HG03378 (cell line): ENCODE data around the gene TEAD1.

Source experiments
- ATAC-seq: cut with Tn5 transposase; IDR thresholded peaks from one replicate; pipeline ENCODE4 v1.9.1; 2021; ENCODE audit warnings: mild to moderate bottlenecking, moderate library complexity; ENCODE audit not compliant: unreplicated experiment

The TEAD1 gene

DNA sequence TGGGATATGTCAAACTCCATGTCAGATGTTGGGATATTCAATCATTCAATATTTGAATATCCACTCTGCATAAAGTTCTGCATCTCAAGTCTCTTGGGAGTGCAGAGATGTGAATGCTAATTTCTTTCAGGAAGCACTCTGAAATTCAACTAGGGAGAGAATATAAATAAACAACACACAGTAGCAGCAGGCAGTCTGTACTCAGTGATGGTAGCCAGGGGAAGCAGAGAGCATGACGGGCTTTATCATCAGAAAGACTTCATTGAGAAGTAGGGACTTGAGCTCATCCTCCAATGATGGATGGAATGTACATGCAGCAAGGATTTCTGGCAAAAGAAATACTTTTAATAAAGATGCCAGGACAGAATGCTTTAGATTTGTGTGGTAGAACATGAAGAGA is 9.8 kb upstream of the TEAD1 start:
- ATAC-seq = no peak

DNA sequence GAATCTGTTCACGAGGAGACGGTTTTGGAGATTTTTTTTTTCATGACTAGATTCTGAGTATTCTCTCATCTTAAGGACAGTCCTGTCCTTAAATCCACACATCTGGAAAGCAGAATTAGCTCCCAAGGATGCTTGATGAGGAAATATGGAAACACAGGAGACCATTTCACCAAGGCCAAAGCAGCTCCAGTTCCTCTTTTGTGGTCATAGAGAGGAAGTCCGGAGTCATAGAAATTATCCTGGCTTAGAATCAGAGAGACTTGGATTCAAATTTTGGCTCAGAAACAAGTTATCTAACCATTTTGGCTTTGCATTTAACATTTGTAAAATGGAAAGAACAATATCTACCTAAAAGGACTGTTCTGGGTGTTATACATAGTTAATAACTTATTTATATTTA is 7.3 kb upstream of the TEAD1 start:
- no peak for ATAC-seq

DNA sequence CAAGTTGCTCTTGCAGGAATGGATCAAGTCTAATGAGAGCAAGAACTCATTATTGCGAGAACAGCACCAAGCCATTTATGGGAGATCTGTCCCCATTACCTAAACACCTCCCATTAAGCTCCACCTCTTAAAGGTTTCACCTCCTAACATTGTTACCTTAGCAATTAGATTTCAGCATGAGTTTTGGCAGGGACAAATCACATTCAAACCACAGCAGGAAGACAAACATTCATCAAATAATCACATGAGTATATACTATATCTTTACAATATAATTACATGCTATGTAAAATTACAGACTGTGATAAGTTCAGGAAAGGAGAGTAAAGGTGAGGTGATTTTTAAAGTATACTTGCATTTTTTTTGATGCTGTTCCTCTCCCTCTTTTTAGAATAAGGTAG is 6.6 kb upstream of the TEAD1 start:
- no peak for ATAC-seq

DNA sequence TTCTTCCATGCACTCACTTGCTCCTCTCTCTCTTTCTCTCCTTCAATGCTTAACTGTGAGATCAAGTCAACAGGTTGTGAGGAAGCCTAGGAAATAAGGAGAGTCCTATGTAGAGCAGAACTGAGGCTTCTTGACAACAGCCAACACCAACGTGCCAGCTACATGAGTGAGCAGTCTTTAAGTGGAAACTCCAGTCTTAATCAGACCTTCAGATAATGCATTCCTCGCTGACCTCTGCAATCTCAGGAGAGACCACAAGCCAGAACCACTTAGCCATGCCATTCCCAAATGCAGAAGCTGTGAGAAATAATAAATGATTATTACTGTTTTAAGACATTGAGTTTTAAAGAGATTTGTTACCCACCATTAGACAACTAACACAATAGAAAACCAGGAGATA is 6.1 kb upstream of the TEAD1 start:
- ATAC-seq = no peak

DNA sequence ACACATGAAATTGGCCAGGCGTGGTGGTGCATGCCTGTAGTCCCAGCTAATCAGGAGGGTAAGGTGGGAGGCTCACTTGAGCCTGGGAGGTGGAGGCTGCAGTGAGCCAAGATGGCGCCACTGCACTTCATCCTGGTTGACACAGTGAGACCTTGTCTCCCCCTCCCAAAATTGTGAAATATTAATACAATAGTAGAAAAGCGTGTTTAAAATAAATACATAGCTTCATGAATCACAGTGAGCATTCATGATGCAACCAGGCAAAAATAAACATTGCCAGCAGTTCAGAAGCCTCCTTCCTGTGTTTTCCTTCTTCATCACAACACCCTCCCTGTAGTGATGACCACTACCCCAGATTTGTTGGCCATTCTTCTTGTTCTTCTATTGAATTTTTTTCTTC is 4.3 kb upstream of the TEAD1 start:
- no peak for ATAC-seq

DNA sequence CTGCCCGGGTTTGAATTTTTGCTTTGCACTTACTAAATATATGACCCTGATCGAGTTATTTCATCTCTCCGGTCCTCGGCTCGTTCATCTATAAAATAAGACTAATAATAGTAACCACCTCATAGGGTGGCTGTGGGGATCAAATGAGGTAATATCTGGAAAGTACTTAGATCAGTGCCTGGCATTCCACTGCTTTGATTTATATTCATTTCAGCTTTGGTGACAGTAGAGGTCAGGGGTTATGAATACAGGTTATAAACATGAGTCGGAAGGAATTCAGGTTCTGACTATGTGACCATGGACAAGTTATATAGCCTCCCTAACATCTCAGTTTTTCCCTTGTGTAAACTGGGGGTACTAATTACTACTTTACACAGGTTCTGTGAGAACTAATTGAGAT is 2.9 kb upstream of the TEAD1 start:
- ATAC-seq = no peak

DNA sequence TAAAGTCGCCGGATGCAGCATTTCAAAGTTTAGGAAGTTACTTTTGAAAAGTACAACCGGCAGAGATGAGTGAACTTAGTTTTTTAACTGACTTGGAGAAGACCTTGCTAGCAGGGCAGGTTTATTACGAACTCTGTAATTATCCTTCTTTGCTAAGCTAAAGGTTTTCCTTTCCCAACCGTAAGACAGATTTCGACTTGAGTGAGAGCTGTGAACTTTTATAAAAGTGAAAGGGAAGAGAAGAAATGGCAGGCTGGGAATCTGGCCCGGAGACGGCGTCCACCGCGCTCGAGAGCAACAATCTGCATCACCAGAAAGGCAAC is 659 bp upstream of the TEAD1 start:
- ATAC-seq = peak; percentile 22

DNA sequence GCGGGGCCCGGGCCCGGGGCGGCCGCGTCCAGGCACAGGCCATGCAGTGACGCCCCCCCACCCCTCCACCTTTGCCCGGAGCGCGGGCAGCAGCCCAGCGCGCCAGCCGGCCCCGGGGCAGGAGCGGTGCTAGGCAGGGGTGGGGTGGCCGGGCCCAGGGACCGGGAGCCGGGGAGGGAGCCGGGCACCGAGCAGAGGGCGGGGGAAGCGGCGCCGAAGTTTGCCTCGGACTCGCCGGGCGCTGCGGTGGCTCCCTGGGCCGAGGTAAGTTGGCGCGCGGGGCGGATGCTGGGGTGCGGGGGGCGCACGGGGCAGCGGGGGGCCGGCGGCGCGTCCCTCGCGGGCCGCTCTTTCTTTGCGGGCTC is 332 bp downstream of the TEAD1 start:
- no peak for ATAC-seq

DNA sequence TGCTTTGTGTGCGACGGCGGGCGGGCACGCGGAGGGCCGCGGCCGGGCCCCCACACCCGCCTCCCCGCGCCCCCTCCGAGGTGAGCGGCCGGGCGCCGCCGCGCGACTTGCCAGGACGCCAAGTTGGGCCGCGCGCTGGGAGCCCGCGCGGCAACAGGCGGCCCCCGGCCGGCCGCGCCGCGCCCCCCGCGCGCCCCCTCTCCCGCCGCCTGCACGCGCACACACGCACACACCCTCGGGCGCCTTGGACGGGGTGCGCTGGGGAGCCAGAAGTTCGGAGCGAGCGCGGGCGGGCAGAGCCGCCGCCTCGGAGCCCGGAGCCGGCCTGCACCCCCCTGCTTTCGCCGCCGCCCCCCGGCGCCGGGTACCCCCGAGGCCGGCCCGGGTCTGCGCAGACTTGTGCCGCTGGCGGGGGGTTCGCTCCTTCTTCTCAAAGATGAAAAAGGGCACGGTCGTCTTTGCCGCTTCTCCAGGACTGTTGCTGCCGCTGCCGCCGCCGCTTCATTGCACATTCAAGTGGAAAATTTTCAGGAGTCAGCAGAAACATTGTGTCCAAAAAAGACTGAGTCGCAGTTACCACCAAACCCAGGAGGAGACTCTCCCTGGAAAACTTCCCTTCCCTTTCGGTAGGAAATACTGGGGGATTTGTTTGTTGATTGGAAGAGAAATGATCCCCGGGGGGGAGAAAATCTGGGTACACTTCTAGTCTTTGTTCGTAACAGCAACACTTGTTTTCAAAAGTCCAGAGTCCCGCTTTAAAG is 895 bp downstream of the TEAD1 start:
- no peak for ATAC-seq

DNA sequence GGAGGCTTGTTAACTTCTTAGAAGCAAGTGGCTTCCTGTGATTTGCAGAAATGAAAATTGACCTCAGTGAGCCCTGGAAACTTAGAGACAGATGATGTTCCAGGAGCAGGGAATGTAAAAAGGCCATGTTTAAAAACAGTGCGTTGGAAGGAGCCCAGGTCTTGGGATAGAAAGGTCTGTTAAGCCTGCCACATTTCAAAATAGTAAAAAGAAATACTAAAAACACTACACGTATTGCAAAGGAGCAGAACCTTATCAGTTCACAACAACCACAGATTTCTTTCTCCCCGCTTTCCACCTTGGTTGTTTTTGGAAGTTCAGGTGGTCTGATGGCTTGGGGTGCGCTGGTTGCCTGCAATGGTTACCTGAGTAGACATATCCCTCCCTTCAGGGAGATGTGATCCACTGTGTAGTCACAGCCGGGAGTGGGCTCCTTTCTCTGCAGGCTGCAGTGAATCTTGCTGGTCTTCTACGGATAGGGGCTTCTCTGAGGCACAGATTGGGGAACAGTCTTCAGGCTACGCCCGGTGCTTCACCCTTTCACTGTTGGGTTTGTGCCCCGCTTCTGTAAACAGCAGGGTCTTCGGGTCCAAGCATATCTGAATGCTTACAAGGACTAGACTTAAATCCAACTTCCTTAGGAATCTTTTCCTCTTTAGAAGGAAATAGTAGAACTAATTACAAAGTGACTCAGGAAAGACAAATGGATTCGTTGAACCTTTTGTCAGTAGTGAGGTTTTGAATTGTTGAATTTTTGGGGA is 1.9 kb downstream of the TEAD1 start:
- ATAC-seq = no peak

DNA sequence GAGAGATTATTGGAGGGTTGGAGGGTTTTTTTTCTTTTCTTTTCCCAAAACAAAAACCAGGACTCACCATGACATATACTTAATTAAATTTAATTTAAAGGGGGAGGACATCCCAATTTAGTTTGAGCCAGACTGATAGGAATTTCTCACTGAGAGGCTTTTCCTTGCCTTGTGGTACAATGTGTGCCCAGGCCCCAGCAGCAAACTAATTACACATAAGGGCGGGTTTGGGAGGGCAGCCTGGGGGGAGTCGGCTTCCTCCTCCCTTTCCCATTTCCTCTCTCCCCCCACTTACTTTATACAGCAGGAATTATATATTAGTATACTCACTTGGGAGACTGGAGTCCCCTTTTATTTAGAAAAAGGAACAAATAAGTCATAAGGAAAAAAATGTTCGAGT is 2.9 kb downstream of the TEAD1 start:
- ATAC-seq = no peak

DNA sequence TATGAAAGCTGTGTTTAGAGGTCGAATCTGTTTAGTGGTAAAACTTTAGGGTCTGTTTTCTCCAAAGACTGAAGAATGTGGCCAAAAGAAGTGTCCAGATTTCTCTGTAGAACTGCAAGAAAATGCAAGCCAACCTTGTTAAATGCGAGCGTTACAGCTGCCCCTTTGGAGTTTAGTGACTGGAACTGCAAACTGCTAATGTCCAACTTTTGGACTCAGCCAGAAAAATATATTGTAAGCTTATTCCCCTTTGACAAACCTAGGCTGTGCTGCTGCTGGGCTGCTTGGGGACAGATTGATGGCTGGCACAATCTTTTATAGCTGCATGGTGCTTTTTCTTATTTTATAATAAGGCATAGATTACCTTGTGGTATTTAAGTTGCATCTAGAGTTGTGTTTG is 3.9 kb downstream of the TEAD1 start:
- ATAC-seq = no peak

DNA sequence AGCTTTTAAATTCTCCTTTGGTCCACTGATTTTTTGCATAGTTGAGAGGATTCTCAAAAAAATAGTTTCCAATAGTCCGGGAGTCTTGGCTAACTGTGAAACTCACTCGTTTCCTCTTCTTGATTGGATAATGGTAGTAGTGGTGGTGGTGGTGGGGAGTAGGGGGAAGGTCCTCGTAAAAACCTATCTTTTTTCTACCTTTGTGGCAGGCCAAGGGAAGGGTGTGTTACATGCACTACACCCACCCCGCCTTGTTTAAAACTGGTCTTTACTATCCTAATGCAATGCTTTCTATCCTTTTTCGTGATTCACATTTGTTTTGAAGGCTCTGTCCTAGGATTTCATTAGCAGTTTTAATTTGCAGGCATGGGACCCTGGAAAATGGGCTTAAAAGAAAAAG is 4.8 kb downstream of the TEAD1 start:
- ATAC-seq = no peak

DNA sequence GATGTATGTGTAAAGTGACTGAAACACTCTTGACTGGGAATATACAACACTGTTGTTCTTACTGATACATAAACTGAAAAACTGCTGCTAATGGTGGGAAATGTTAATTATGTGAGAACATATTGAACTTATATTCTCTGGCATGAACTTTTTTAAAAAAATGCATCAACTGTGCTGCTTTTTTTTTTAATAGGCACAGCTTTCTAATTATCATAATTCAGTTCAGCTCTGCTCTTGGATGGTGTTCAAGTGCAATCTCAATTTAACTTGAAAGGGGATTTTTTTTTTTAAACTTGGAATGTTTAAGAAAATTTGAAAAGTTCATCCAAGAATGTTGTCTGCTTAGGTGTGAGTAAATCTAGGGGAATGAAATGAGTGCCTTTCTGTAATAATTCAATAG is 5.2 kb downstream of the TEAD1 start:
- ATAC-seq = no peak

DNA sequence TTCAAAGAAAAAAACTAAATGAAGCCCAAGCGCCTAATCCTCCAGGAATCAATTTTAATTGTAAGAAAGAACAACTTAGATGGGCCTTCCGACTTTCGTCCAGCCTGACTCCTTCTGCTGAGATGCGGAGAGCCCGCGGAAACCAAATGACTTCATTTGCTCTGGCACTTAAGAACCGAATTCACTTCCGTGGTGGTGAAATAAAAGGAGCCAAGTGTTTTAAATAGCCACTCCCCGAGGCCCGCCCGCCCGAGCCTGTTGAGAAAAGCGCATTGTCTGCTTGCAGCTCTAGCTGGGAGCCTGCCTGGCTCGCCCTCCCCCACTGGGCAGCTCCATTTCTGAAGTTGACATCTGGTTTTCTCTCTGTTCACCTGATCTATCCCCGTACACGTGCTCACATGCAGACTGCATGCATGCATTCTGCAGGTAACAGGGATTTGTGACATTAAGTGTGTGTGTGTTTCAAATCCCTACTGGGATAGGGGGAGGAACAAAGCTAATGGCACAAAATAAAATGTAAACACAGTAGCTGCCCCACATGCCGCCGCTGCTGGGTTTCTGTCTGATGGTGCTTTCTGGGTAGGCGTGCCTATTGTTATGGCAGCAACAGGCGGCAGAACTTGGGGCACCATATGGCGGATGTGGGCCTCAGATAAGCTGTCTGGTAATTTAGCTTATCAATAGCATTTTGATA is 6.2 kb downstream of the TEAD1 start:
- ATAC-seq = no peak

DNA sequence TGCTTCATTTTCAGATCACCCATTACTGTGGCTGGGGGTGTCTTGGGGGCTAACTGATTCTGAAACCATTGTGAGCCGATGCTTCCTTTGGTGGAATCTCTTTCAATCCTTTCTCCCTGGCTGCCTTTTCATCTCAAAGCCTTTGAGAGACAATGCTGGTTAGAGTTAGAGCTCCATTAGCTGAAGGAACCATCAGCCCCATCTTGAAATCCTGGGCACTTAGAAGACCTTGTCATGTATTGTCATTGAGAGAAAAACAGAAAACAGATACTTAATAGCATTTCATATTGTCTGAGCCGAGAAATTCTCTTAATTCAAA is 6.7 kb downstream of the TEAD1 start:
- ATAC-seq = no peak

DNA sequence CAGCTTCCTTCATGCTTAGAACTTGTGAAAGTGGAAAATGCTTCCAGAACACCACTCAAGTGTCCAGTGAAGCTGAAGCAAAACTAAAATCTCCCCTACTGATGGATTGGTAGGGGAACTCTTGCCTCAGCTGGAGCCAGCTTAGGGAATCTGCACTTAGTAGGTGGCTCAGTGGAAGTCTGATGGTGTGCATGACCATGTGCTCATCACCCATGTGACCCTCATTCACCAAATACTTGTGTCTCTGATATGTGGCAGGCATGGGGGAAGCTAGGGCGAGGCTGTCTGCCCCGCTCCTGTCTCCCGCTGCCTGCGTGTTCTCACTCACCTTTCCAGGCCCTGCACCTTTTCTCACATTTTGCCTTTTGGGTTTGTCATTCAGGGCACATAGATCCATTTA is 7.2 kb downstream of the TEAD1 start:
- ATAC-seq = no peak

DNA sequence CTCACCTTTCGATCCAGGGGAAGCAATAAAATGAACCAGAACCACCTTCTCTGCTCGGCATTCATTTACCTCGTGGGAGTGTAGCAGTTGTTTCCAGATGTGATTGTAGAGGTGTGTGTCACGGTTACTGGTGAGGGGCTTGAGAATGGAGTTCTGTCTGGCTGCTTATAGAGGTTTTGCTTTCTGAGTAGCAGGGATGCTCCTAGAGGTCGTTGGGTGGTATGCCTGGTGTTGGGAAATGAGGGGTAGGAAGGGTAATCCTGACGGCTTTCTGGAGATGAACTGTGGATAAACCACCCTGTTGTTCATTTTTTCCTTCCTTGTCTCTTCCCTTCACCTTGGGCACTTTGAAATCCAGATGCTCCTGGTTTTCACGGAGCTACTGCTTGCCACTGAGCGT is 8.1 kb downstream of the TEAD1 start:
- no peak for ATAC-seq

DNA sequence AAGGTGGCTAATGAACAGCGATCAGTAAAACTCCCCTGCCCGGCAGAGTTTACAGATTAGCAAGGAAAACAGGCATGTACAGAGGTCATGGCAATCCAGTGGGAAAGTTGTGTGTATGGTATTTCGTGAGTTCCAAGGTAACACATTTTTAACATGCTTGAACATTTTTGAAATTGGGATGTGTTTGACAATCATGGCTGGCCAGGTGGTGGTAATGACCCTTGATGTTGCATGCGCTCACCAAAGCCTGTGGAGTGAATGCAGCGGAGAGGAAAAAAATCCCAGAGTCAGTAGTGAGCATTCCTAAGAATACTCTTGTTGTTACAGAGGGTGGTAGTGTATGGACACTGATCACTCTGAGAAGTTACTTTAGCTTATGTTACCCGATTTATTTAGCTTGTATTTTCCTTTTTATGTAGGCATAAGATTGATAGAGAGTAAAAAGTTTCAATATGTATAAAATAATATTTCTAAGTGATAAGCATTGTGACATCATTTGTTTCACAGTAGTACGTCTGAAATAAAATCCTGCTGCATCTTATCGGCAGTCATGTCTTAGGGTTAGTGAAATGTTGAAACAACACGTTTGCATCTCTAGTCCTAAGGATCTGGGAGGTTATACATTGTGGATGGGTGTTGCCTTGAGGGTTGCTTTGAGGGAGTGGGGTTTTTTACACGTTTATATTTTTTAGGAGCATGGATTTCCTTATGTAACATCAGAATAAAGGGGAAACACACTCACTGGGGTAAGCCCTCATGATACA is 8.7 kb downstream of the TEAD1 start:
- ATAC-seq = no peak

DNA sequence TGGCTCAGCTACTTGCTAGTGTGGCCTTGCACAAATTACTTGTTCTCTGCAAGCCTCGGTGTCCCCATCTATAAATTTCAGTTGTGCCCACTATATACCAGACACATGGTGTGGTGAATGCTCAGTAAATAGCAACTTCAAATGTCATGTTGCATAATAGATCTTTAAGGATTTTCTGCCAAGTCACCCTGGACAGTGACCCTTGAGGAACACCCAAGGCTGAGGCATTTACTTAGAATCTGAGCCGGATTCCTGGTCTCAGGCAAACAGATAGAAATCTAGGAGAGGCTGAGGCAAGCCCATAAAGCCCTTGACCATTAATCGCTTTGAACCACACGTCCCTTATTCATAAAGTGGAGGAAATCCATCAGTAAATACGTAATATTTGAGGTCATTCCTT is 9.7 kb downstream of the TEAD1 start:
- ATAC-seq = no peak

DNA sequence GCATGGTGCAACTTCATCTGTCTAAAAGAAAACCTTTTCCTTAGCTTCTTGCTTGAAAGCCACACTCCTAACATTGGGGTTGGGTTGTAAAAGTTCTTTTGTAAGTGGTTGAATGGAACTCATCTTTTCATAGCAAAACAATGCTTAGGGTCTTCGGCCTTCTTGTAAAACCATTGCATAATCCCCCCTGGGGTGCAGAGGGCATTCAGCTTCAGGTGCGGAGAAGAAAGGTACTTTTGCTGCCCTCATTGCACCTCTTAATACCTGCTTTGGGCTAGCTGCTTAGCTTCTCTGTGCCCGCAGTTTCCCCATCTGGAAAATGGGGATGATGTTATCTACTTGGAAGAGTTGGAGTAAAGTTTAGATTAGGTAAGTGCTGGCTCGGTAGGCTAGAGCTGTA is 10.1 kb downstream of the TEAD1 start:
- ATAC-seq = no peak

DNA sequence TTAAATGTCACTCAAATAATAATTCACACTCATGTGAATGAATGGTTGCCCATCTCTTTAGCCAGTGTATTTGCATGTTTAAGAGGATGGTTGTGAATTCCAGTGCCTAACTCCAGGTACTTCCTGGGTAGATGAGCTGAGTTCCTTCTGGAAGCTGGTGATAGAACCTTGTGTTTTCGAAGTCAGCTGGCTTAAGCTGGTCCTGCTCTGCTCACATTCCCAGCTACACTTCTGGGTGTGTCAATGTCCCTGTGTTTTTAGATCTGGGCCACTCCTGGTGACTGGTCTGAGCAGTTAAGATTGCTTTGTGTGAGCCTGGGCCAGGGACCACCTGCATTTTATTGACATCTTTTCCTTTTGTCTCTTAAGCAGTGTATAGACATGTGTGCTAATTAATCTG is 10.6 kb downstream of the TEAD1 start:
- ATAC-seq = no peak
